Stomach (tissue), 4 donors: ENCODE data around the gene POLE.

Experiments used
- CTCF ChIP-seq, 7 experiments: fragments of 450-650 bp in 4 of 7; fragments of 200-600 bp in 3 of 7; sonication (generic) in 3 of 7; IDR thresholded peaks; one replicate each; pipeline ENCODE4 v1.5.1; 2016 to 2019; ENCODE audit warnings: antibody characterized with exemption in 7 of 7, control low read depth in 2 of 7, mild to moderate bottlenecking in 1 of 7
- EP300 ChIP-seq: sonication (generic); formaldehyde crosslinking; IDR thresholded peaks from one replicate; pipeline ENCODE4 v1.6.1; 2017; ENCODE audit warnings: antibody characterized with exemption
- POLR2AphosphoS5 ChIP-seq, 3 donors: sonication (generic); formaldehyde crosslinking; IDR thresholded peaks; one replicate each; pipeline ENCODE4 v1.6.1; 2016; ENCODE audit warnings: antibody characterized with exemption in 3 of 3

DNA sequence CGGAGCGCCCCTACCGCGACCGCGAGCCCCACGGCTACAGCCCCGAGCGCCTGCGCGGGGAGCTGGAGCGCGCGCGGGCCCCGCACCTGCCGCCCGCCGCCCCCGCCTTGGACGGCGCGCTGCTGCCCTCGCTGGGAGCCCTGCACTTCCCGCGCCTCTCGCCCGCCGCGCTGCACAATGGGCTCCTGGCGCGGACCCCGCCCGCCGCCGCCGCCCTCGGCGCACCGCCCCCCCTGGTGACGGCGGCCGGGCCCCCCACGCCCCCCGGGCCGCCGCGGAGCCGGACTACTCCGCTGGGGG is 103.8 kb downstream of the POLE start:
- TF ChIP-seq CTCF (IDR thresholded peaks at IDR 0.05) (no peak), POLR2AphosphoS5 (IDR thresholded peaks at IDR 0.05) (no peak), EP300 (no peak)
